ENCODE data around the gene PRKAR1B.
A peak's percentile ranks its signal among the peaks of the same experiment; 100 is the strongest.
"Not testable (repeated sequence)": the region's sequence is repeated elsewhere in the genome, so short reads cannot be mapped to it uniquely, and the experiment has no call there.

Gene PRKAR1B

GRCh38 chr7:551615-551970 is 175.5 kb downstream of the PRKAR1B start:
- not testable (repeated sequence) for DNase-seq

DNA sequence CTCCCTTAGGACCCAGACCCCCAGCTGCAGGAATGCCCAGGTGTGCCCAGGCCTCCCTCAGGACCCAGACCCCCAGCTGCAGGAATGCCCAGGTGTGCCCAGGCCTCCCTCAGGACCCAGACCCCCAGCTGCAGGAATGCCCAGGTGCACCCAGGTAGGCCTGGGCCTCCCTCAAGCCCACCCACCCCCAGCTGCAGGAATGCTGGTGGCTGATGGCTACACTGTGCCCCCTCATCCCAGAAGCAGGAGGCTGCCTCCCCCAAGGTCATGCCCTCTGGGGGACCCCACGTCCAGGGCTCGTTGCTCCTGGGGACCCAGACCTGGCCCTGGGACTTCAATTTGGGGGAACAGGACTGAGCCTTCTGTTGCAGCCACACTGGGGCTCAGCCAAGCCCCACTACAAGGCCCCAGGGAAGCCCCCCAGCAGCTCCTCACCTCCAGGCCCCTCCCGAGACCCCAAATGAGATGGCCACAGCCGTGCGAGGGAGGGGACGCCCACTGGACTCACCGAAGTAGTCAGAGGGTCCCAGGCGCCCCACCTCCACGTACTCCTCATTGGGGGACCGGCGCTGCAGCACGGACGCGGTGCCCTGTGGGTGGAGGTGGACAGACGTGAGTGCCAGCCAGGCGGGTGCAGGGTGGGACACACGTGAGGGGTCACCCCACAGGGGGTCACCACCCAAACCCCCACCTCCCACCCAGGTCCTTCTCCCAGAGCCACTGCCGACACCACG is 176.0 kb downstream of the PRKAR1B start:
- no peak for DNase-seq

DNA sequence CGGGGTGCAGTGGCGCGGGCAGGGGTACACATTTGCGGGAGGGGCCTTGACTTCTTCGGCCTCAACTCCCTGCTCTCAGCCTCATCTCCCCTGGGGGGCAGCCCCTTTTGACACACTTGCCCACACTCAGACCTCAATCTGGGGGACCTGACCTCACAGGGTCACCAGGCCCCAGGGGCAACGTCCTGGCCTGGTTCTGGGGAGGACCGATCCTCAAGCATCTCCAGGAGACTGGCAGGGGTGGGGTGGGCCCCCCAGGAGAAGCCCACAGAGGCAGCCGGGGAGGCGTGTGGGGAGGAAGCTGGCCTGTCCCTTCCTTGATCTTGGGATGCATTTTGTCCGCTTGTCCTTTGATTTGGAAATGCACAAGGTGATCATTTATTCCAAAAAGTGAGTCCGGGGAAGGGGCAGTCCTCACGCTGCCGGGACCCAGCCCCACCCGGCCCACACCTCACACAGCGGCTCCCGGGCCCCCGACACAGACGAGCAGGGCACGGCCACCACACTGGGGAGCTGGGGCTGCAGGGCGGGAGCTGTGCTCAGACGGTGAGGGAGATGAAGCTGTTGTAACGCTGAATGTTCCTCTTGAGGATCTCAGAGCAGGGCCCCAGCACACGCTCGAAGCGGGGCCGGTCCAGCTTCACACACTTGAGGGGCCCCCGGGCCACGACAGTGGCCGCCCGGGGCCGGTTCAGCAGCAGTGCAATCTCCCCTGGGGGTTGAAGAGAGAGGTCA is 177.0 kb downstream of the PRKAR1B start:
- no peak for DNase-seq

DNA sequence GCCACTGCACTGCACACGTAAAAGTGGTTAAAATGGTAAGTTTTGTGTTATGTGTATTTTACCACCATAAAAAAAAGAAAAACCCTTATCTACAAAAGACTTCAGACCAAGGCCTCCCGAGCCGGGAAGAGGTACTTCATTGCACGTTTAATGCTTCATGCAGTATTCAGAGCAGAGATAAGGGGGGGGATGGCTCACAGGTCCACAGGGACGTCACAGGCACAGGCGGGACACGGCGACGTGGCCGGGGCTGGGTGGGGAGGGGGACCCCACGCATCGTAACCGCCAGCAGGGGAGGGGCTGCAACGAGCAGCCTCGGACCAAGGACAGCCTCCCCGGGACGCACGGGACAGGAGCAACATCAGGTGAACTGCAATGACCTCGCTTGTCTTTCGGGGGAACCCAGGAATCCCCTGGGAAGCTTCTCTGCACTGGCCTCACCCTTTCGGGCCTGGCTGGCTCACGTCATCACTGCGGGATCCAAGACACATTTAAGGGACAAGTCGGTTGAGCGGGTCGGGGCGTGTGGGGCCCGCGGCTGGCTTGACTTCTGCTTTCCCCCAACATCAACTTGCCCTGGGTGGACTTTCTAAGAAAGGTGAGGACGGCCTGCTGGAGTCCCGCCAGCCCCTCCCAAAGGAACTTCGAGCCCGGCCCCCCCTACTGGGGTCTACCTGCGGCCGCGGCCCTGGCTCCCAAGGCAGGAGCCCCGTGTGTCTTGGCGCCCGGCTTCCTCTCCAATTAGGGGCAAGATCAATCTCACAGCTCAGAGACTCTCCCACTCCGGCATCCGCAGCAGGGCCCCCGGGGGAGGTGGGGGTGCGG is 177.8 kb downstream of the PRKAR1B start:
- DNase-seq = no peak

DNA sequence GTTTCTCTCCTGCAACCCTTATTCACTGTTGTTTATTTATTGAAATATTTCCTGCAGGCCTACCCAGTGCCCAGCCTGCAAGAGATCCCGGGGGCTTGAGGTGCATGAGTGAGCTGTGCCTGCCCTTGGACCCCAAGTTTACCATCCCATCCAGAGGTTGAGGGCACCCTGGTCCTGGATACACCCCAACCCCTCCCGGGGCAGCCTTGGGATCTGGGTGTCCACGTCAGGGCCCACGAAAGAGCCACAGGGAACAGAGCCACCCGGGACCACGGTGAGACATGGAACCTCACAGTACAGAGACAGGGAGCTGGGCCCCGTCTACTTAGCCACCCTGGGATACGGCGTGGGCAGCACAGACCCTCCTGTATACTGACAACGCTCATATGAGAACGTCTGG is 178.7 kb downstream of the PRKAR1B start:
- DNase-seq = no peak

GRCh38 chr7:545470-545869 is 181.6 kb downstream of the PRKAR1B start:
- DNase-seq = no peak

GRCh38 chr7:544338-545221 is 182.5 kb downstream of the PRKAR1B start:
- no peak for DNase-seq

DNA sequence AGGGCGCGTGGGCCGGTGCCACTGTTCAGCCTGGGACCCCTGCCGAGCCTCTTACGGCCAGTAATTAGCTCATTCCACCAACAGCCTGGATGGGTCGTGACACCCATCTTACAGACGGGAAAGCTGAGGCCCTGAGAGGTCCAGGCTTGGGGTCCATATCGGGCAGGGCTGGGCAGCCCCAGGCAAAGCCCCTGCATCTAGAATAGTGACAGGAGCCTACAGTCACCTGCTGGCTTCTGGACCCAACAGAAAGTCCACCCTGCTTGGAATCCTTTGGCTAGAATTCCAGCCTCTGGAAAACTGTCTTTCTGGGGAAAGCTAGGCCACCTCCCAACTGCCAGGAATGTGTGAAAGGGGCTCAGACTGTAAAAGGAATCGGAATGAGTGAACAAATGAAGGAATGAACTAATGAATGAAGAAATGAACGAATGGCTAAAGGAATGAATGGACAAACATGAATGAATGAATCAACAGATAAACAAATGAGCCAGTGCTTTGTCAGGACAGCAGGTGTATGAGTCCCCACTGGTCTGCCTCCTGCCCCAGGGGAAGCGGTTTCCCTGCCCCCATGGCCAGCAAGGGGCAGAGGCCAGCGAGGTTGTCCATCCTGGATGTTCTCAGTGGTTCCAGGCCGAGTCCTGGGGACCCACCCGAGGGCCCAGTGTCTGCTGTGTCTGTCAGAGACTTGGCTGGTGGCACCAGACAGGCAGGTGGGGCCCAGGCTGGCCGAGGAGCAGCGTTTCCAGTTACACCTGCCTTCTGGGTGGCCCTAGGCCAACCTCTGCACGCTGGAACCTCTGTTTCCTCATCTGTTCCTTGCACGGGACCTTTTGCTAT is 183.4 kb downstream of the PRKAR1B start:
- DNase-seq = no peak

DNA sequence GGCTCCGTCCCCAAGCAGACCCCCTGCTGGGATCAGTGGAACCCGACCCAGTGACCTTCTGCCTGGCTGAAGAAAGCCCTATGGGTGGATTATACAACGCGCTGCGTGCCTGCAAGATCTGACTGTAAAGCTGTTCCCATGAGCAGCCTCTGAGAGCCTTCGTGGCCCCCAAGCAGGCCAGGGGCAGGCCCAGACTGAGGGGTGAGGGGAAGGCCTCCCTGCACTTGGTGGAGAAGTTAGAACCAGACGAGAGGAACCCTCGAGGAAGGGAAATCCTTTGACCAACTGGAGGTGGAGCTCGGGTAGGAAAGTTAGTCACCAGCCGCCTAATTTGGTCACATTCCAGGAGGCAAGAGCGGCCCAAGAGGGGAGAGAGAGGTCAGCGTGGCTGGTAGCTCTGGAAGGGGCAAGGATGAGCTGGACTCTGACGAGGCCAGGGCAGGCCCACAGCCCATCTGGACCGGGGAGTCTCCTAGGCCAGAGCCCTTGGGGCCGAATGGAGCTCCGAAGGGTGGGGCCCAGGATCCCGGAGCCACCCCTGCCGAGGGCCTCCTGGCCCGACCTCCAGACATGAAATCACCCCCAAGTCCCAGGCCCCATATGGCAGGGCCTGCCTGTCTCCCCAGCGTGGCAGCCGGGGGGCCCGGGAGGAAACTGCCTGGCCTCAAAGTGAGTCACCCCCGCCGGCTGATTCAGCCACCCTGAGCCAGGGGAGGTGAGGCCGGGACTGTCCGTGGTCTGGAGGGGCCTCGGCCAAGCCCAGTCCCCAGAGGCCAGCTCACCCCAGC is 184.2 kb downstream of the PRKAR1B start:
- peak; percentile 99 for DNase-seq

DNA sequence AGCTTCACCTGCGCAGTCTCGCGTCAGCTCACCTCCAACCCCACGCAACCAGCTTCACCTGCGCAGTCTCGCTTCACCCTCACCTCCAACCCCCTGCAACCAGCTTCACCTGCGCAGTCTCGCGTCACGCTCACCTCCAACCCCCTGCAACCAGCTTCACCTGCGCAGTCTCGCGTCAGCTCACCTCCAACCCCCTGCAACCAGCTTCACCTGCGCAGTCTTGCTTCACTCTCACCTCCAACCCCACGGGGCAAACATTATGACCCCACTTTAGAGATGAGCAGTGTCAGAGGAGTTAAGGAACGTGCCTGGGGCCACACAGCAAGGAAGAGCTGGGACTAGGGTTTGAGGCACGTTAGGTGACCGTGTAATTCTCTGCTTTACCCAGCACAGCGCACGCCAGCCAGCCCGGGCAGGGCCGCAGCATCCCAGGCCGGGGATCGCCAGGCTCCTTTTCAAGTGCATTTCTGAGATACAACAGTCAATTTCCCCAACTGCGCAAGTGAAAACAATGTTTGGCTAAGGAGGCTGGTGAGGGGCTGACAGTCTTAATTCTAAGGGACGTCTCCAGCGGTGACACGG is 184.9 kb downstream of the PRKAR1B start:
- no peak for DNase-seq

DNA sequence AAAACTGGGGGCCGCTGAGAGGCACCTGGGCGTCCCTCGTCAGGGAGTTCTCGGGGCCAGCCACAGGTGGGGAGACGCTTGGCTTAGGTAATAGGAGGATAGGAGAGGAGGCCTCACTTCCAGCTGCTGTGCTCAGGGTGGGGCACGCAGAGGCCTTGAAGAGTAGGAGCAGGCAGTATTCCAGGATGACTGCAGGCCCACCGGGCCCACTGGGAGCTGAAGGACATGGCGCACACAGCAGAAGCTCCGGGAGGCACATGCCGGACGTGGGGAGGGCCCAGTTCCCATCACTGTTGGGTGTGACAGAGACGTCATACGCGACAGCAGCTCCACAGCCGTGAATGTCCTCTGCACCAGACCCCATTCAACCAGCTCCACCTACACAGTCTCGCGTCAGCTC is 185.4 kb downstream of the PRKAR1B start:
- DNase-seq = no peak

DNA sequence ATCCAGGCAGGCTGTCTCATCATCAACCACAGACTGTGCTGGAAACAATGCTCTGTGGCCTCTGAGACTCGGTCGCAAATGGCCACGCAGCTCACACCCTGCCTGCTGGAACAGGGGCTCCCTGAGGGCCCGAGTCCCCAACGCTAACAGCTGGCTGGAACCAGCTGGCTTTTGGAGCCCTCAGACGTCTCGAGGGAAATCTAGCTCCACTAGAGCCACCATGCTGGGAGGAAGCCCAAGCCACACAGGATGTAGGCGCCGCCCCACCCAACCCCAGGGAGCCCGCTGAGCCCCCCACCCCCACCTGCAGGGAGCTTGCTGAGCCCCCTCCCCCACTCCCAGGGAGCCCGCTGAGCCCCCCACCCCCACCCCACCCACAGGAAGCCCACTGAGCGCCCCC is 186.1 kb downstream of the PRKAR1B start:
- DNase-seq = no peak

DNA sequence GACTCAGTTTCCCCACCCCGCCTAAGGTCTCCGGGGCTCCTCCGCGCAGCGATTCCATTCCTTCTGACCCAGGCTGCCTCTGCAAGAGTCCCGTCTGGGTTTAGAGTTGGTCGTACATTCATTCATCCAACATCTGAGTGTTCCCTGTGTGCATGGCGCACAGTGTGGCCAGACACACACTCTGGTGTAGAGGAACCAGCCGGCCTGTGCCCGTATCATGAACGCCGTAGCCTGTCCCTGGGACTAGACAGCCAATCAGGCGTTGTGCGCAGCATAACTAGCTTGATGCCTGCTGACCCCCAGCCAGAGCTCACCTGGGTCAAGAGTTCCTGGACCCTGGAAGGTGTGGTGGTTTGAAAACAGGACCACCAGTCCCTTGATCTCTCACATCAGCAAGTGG is 186.5 kb downstream of the PRKAR1B start:
- no peak for DNase-seq

- DNase-seq = peak; percentile 88
Observed at GRCh38 chr7:539731-540411, 187.2 kb downstream of the PRKAR1B start.

- DNase-seq = no peak
Observed at GRCh38 chr7:538764-539685, 188.1 kb downstream of the PRKAR1B start.

DNA sequence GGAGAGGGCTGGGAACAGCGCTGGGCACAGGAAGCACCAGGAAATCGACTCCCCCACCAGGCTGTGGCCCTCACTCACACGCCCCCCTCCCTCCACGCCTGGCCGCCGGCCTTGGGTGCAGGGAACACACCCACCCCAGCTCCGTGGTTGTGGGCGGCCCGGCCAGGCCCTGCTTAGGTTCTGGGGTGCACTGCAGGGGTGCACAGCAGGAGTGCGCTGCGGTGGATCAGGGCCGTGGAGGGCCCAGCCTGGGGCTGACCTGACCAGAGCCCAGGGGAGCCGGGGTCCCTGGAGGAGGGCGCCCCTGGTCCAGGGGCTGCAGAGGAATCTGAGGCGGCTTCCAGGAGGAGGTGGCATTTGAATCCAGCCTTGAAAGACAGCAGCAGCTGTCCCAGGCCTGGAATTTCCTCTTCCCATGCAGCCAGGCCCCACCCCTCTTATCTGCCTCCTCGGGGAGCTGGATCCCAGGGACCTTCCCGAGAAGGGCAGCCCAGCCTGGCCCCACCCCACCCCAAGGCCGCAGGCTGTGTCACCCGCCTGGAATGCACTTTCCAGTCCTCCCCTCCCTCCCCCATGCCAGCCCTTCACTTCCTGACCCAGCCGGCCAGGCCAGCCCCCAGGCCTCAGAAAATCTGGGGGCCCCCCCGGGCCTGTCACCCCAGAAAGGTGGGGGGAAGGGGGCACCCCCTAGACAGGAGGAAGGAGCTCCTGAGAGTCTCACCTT is 189.0 kb downstream of the PRKAR1B start:
- peak; percentile 97 for DNase-seq

DNA sequence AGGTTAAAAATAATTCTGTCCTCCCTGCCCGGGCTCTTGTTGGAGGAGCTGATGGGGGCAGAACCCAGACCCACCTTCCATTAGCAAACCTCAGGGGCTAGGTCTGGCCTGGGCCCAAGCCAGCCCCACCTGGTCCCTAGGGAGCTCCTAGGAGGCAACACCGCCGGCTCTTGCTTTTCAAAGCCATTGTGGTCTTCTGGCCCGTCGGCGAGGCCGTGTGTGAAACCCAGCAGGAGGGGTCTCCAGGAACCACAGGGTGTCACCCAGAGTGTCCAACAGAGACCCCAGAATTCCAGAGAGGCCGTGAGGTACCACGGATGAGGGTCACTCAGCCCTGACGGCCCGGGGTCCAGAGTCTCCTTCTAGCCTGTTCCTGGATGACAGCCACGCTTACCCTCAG is 190.8 kb downstream of the PRKAR1B start:
- no peak for DNase-seq

- no peak for DNase-seq
Observed at GRCh38 chr7:534959-535358, 192.1 kb downstream of the PRKAR1B start.

Measured in EL (cell line).